Karpas-422 (cell line): ENCODE results near the gene ARHGAP12. TPM values are rescaled to one million over a fixed set of nuclear protein-coding genes. Genes with fewer than 3 reads are reported as not detected.
A peak's percentile ranks its signal among the peaks of the same experiment; 100 is the strongest.
"Not testable (repeated sequence)": the region's sequence is repeated elsewhere in the genome, so short reads cannot be mapped to it uniquely, and the experiment has no call there.

ENCODE experiments used
- DNase-seq: peaks from one replicate; pipeline ENCODE4 v3.0.0-alpha.2; 2015
- H2AFZ ChIP-seq: fragments of 200-600 bp; sonication (generic); 2 replicates; pipeline ENCODE4 v1.6.1; 2014; ENCODE audit warnings: antibody characterized with exemption, low read length, mixed read lengths
- H3K27ac ChIP-seq: fragments of 200-600 bp; sonication (generic); 2 replicates; pipeline ENCODE4 v1.5.1; 2014; ENCODE audit warnings: mild to moderate bottlenecking, low read length, moderate library complexity
- H3K27me3 ChIP-seq: fragments of 200-600 bp; sonication (generic); 2 replicates; pipeline ENCODE4 v1.6.1; 2014; ENCODE audit warnings: low read length, mixed read lengths
- H3K36me3 ChIP-seq: fragments of 200-600 bp; sonication (generic); 2 replicates; pipeline ENCODE4 v1.6.1; 2014; ENCODE audit warnings: low read length, mixed read lengths; ENCODE audit not compliant: insufficient read depth
- H3K4me1 ChIP-seq: fragments of 200-600 bp; sonication (generic); 2 replicates; pipeline ENCODE4 v1.6.1; 2014; ENCODE audit warnings: mild to moderate bottlenecking, low read length, mixed read lengths
- H3K4me2 ChIP-seq: fragments of 200-600 bp; sonication (generic); 2 replicates; pipeline ENCODE4 v1.6.1; 2014; ENCODE audit warnings: low read length, low read depth, mild to moderate bottlenecking; ENCODE audit not compliant: poor library complexity, severe bottlenecking
- H3K4me3 ChIP-seq: fragments of 200-600 bp; sonication (generic); 2 replicates; pipeline ENCODE4 v1.5.1; 2014; ENCODE audit warnings: mild to moderate bottlenecking, antibody characterized with exemption, low read length, mixed read lengths
- H3K79me2 ChIP-seq: fragments of 200-600 bp; sonication (generic); 2 replicates; pipeline ENCODE4 v1.6.1; 2014; ENCODE audit warnings: mild to moderate bottlenecking, low read length, mixed read lengths
- H3K9ac ChIP-seq: fragments of 200-600 bp; sonication (generic); 2 replicates; pipeline ENCODE4 v1.6.0; 2014; ENCODE audit warnings: low read length
- H3K9me2 ChIP-seq: fragments of 200-600 bp; sonication (generic), shearing (Covaris generic); replicated peaks from 2 replicates; pipeline ENCODE4 v1.6.0; 2014; ENCODE audit warnings: mild to moderate bottlenecking, low read length, moderate library complexity; ENCODE audit not compliant: insufficient read depth
- H3K9me3 ChIP-seq: fragments of 300-700, 200-600 bp; sonication (generic); 2 replicates; pipeline ENCODE4 v1.6.1; 2014; ENCODE audit warnings: low read length, mixed read lengths
- H4K20me1 ChIP-seq: fragments of 200-600 bp; sonication (generic); 2 replicates; pipeline ENCODE4 v1.6.1; 2014; ENCODE audit warnings: mild to moderate bottlenecking, antibody characterized with exemption, low read length, low read depth; ENCODE audit not compliant: insufficient read depth
- total RNA-seq: library from RNA; depleted of rRNA; stranded (reverse); fragments of >200 nt; shearing (Covaris generic); gene quantifications from 2 replicates; pipeline ENCODE4 v1.2.3, GENCODE V29; 2014; ENCODE audit warnings: low replicate concordance

Gene ARHGAP12
- total RNA-seq, 1 experiment from 2014 or later, result 15.0 TPM

- H3K27ac ChIP-seq, H3K36me3 ChIP-seq, H3K4me1 ChIP-seq, H3K9me2 ChIP-seq, H4K20me1 ChIP-seq, H2AFZ ChIP-seq, H3K27me3 ChIP-seq, H3K9ac ChIP-seq, H3K4me2 ChIP-seq, H3K9me3 ChIP-seq, DNase-seq, H3K4me3 ChIP-seq, H3K79me2 ChIP-seq: not testable (repeated sequence)
Measured at GRCh38 chr10:31768935-31769334, 159.7 kb downstream of the ARHGAP12 start.

- Histone ChIP-seq H2AFZ (no peak overlapping the region), H3K9me2 (no peaks in the 10 kb centered on the region), H3K27ac (no peak overlapping the region), H4K20me1 (no peaks in the 10 kb centered on the region), H3K9me3 (no peaks in the 10 kb centered on the region), H3K9ac (no peak overlapping the region), H3K36me3 (no peaks in the 10 kb centered on the region), H3K4me2 (no peak overlapping the region), H3K4me1 (no peaks in the 10 kb centered on the region), H3K27me3 (no peaks in the 10 kb centered on the region), H3K79me2 (no peaks in the 10 kb centered on the region), H3K4me3 (no peak overlapping the region)
- DNase-seq, result no peak
Measured at GRCh38 chr10:31768467-31768866, 160.2 kb downstream of the ARHGAP12 start.

GRCh38 chr10:31765541-31765940, 163.1 kb downstream of the ARHGAP12 start:
- Histone ChIP-seq H3K4me2 (no peak overlapping the region), H3K9me3 (no peaks in the 10 kb centered on the region), H3K4me1 (peaks cover 4% of the 10 kb centered on the region), H3K79me2 (no peaks in the 10 kb centered on the region), H3K36me3 (no peaks in the 10 kb centered on the region), H3K9me2 (no peaks in the 10 kb centered on the region), H3K4me3 (no peak overlapping the region), H4K20me1 (no peaks in the 10 kb centered on the region), H2AFZ (no peak overlapping the region), H3K9ac (no peak overlapping the region), H3K27me3 (no peaks in the 10 kb centered on the region), H3K27ac (no peak overlapping the region)
- no peak for DNase-seq

- no peak overlapping the region for H2AFZ ChIP-seq
- H3K4me2 ChIP-seq, result no peak overlapping the region
- H3K9ac ChIP-seq, result no peak overlapping the region
- peaks cover 14% of the 10 kb centered on the region for H3K4me1 ChIP-seq
- H3K4me3 ChIP-seq, result no peak overlapping the region
- no peaks in the 10 kb centered on the region for H3K27me3 ChIP-seq
- no peaks in the 10 kb centered on the region for H3K9me3 ChIP-seq
- H3K27ac ChIP-seq, result no peak overlapping the region
- no peak for DNase-seq
- H3K36me3 ChIP-seq, result no peaks in the 10 kb centered on the region
- no peaks in the 10 kb centered on the region for H3K79me2 ChIP-seq
- H4K20me1 ChIP-seq, result no peaks in the 10 kb centered on the region
- no peaks in the 10 kb centered on the region for H3K9me2 ChIP-seq
Measured at GRCh38 chr10:31762316-31762715, 166.3 kb downstream of the ARHGAP12 start.

- no peaks in the 10 kb centered on the region for H4K20me1 ChIP-seq
- no peak overlapping the region for H3K4me3 ChIP-seq
- no peaks in the 10 kb centered on the region for H3K27me3 ChIP-seq
- no peak for DNase-seq
- H3K4me2 ChIP-seq, result peak overlapping the region; percentile 67
- H2AFZ ChIP-seq, result no peak overlapping the region
- H3K9me3 ChIP-seq, result no peaks in the 10 kb centered on the region
- peaks cover 14% of the 10 kb centered on the region for H3K4me1 ChIP-seq
- no peak overlapping the region for H3K27ac ChIP-seq
- H3K9ac ChIP-seq, result no peak overlapping the region
- no peaks in the 10 kb centered on the region for H3K36me3 ChIP-seq
- H3K79me2 ChIP-seq, result no peaks in the 10 kb centered on the region
- H3K9me2 ChIP-seq, result no peaks in the 10 kb centered on the region
Measured at GRCh38 chr10:31761156-31761555, 167.5 kb downstream of the ARHGAP12 start.

DNA sequence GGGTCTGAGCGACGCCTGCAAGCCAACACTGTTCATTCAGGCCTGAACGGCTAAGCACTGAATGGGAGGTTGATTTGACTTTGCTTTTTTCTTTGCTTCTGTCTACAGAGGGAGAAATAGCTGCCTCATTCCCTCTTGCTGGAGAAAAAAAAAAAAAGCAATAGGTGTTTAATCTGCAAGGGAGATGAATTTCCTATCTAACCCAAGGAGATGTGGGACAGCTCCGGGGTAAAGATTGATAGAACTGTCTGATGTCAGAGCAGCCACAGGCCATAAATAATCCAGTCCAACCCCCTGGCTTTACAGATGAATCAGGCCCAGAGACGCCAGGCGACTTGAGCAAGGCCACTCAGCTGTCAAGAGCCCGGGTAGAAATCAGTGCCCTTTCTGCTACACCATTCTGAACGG, 168.0 kb downstream of the ARHGAP12 start:
- Histone ChIP-seq H3K36me3 (no peaks in the 10 kb centered on the region), H3K27me3 (no peaks in the 10 kb centered on the region), H3K4me3 (peak overlapping the region; percentile 51), H3K9ac (peak overlapping the region; percentile 66), H3K79me2 (no peaks in the 10 kb centered on the region), H3K9me3 (no peaks in the 10 kb centered on the region), H3K4me1 (peaks cover 14% of the 10 kb centered on the region), H3K9me2 (no peaks in the 10 kb centered on the region), H3K4me2 (peak overlapping the region; percentile 67), H3K27ac (no peak overlapping the region), H2AFZ (peak overlapping the region; percentile 80), H4K20me1 (no peaks in the 10 kb centered on the region)
- peak; percentile 43 for DNase-seq

DNA sequence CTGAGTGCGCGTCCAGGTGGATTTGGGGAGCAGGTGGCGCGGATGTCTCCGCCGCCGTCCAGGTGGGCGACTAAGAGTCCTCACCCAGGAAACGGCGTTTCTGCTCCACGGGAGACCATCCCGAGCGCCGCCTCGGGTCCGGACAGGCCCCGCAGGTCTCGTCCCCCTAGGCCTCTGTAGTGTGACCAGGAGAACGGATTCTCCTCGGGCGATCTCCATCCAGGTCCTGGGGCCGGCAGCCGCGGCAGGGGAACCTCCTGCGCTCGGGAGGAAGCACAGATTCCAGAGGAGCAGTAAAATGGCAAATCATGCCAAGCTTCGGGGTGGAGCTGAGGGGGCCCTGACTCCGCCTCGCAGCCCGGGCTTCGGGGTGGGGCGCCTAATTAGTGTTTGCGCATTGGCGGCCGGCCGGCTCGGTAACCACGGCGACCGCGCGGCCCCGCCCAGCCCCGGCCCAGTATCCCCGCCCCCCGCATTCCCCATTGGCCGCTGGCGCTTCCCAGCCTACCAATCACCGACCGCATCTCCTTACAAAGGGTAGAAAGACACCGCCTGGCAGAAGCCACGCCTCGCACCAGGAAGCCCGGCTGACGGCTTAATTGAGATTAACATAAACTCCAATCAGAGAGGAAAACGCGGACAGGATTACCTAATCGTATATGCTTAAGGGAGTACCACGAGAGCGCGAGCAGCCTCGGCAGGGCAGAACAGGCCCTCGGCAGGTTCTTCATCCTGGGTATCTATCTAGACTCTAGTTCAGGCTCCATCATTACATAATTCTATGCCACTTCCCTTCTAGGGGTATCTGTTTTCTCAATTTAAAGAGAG, 168.6 kb downstream of the ARHGAP12 start:
- Histone ChIP-seq H3K4me2 (peak overlapping the region; percentile 88), H3K9me3 (no peaks in the 10 kb centered on the region), H3K9ac (peak overlapping the region; percentile 89), H4K20me1 (no peaks in the 10 kb centered on the region), H3K4me3 (peak overlapping the region; percentile 93), H2AFZ (peak overlapping the region; percentile 99), H3K27me3 (no peaks in the 10 kb centered on the region), H3K79me2 (no peaks in the 10 kb centered on the region), H3K36me3 (no peaks in the 10 kb centered on the region), H3K27ac (no peak overlapping the region), H3K4me1 (peaks cover 14% of the 10 kb centered on the region), H3K9me2 (no peaks in the 10 kb centered on the region)
- peak; percentile 98 for DNase-seq

DNA sequence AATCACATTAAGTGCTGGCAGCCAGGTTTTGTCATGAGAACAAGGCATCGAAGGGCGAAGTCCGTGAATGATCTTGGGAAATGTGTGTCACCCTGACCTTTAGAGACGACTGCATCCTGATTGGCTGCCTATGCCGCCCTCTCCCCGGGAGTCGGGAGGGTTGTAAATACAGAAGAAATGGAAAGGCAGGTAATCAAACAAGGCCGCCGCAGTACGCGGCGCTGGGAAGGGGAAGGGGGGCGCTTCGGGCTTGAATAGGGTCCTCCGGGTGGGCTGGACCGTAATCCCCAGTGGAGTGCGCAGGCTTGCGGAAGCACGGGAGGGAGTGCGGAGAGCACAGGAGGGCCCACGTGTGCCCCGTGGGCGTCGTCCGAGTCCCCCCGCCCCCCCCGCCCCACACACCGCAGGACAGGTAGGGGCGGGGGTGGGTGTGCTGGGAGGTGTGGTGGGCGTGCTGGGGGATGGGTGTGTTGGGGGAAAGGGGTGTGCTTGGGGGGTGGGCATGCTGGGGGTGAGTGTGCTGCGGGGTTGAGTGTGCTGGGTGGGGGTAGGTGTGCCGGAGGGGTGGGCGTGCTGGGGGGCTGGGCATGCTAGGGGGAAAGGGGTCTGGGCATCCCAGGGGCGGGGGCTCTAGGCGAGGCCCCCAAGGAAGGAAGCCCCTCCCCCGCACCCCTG, 169.4 kb downstream of the ARHGAP12 start:
- no peaks in the 10 kb centered on the region for H3K9me2 ChIP-seq
- peak overlapping the region; percentile 99 for H2AFZ ChIP-seq
- H3K4me3 ChIP-seq, result peak overlapping the region; percentile 93
- H3K79me2 ChIP-seq, result no peaks in the 10 kb centered on the region
- H3K27me3 ChIP-seq, result no peaks in the 10 kb centered on the region
- no peak overlapping the region for H3K27ac ChIP-seq
- H3K9ac ChIP-seq, result peak overlapping the region; percentile 89
- H3K36me3 ChIP-seq, result no peaks in the 10 kb centered on the region
- H3K4me2 ChIP-seq, result peak overlapping the region; percentile 88
- H4K20me1 ChIP-seq, result no peaks in the 10 kb centered on the region
- H3K4me1 ChIP-seq, result peaks cover 14% of the 10 kb centered on the region
- no peak for DNase-seq
- no peaks in the 10 kb centered on the region for H3K9me3 ChIP-seq
